Fibroblast of the aortic adventitia (primary cell): Measurements from ENCODE around the gene MCUB. TPM values are rescaled to one million over a fixed set of nuclear protein-coding genes. Genes with fewer than 3 reads are reported as not detected.

Experiments
- DNase-seq: peaks from one replicate; pipeline ENCODE4 v3.0.0-alpha.2; 2010; ENCODE audit warnings: low read depth
- H3K4me3 ChIP-seq: 2 replicates; pipeline ENCODE4 v1.5.1; 2011; ENCODE audit warnings: low read depth, mild to moderate bottlenecking, control low read depth, low read length, moderate library complexity
- CTCF ChIP-seq: IDR thresholded peaks from 2 replicates; pipeline ENCODE4 v1.5.1; 2011; ENCODE audit warnings: mild to moderate bottlenecking, low read length, control low read depth, inconsistent platforms; ENCODE audit not compliant: insufficient read depth
- total RNA-seq: library from RNA; depleted of rRNA; stranded (reverse); fragments of >200 nt; gene quantifications from 2 replicates; pipeline ENCODE4 v1.2.3, GENCODE V29; 2012; ENCODE audit warnings: low replicate concordance

The MCUB gene
- total RNA-seq, 1 donor = 49.3 TPM

- H3K4me3 ChIP-seq = no peak overlapping the region
- TF ChIP-seq CTCF = no peak
- DNase-seq = no peak
These were observed 86.0 kb downstream of the MCUB start for GRCh38 chr4:109645874-109646710.

- H3K4me3 ChIP-seq = no peak overlapping the region
- no peak for TF ChIP-seq CTCF
- peak; percentile 9 for DNase-seq
These were observed 88.4 kb downstream of the MCUB start for GRCh38 chr4:109648266-109648996.

- no peak overlapping the region for H3K4me3 ChIP-seq
- DNase-seq = no peak
- no peak for TF ChIP-seq CTCF
These were observed 89.0 kb downstream of the MCUB start for GRCh38 chr4:109648997-109649575.

GRCh38 chr4:109649872-109650271 is 89.8 kb downstream of the MCUB start:
- no peak overlapping the region for H3K4me3 ChIP-seq
- no peak for TF ChIP-seq CTCF
- DNase-seq = no peak

- no peak for TF ChIP-seq CTCF
- DNase-seq = no peak
- no peak overlapping the region for H3K4me3 ChIP-seq
These were observed 95.3 kb downstream of the MCUB start for GRCh38 chr4:109655396-109655795.

- no peak overlapping the region for H3K4me3 ChIP-seq
- DNase-seq = no peak
- TF ChIP-seq CTCF = no peak
These were observed 97.9 kb downstream of the MCUB start for GRCh38 chr4:109657854-109658418.
